H1 (cell line): ENCODE results near the gene RHOT1. TPM values are rescaled to one million over a fixed set of nuclear protein-coding genes. Genes with fewer than 3 reads are reported as not detected.

ENCODE experiments used
- CTCF ChIA-PET: fragments of 300-600 bp; sonication (Branson Sonifier 250); formaldehyde crosslinking; loops from one replicate; lab custom pipeline; 2021; ENCODE audit not compliant: partially characterized antibody; lab: Charles Lee
- POLR2A ChIA-PET: fragments of 300-600 bp; sonication (Branson Sonifier 250); formaldehyde crosslinking; loops from one replicate; lab custom pipeline; 2021; ENCODE audit warnings: inconsistent platforms; ENCODE audit not compliant: partially characterized antibody; lab: Charles Lee
- DNase-seq, 2 experiments: peaks; one replicate each; pipeline versions ENCODE4 v3.0.0 to v3.0.0-alpha.2; 2010 to 2022; ENCODE audit warnings: low spot score in 2 of 2, low read depth in 1 of 2, mixed read lengths in 1 of 2
- FAIRE-seq: peaks from 2 replicates; lab custom pipeline; 2011; peaks lifted over from hg19 to GRCh38; lab: Jason Lieb, UNC
- H2AFZ ChIP-seq: 2 replicates; pipeline ENCODE4 v1.8.1; 2012; ENCODE audit warnings: low read length, inconsistent platforms
- H2AK5ac ChIP-seq: 2 replicates; pipeline ENCODE4 v1.6.1; 2013; ENCODE audit warnings: low read depth, low read length
- H2BK120ac ChIP-seq: replicated peaks from 2 replicates; pipeline ENCODE3; 2013; ENCODE audit warnings: low read depth, low read length, inconsistent platforms
- H2BK12ac ChIP-seq: 2 replicates; pipeline ENCODE4 v1.6.1; 2013; ENCODE audit warnings: low read depth, low read length
- H2BK15ac ChIP-seq: 2 replicates; pipeline ENCODE4 v1.6.1; 2013; ENCODE audit warnings: low read length
- H2BK20ac ChIP-seq: 2 replicates; pipeline ENCODE4 v1.6.1; 2013; ENCODE audit warnings: low read length
- H2BK5ac ChIP-seq: 2 replicates; pipeline ENCODE4 v1.6.1; 2013; ENCODE audit warnings: low read depth, low read length
- H3K14ac ChIP-seq: 2 replicates; pipeline ENCODE4 v1.6.1; 2013; ENCODE audit warnings: inconsistent platforms; ENCODE audit not compliant: insufficient read length
- H3K18ac ChIP-seq: 2 replicates; pipeline ENCODE4 v1.6.1; 2013; ENCODE audit warnings: low read length; ENCODE audit errors: extremely low read depth
- H3K23ac ChIP-seq: 2 replicates; pipeline ENCODE4 v1.6.1; 2013; ENCODE audit warnings: inconsistent platforms; ENCODE audit not compliant: insufficient read length
- H3K23me2 ChIP-seq: 2 replicates; pipeline ENCODE4 v1.6.1; 2013; ENCODE audit warnings: low read depth, low read length
- H3K27ac ChIP-seq: 2 replicates; pipeline ENCODE4 v1.6.1; 2011; ENCODE audit warnings: low read depth, low read length, inconsistent platforms
- H3K27me3 ChIP-seq, 4 experiments: replicated peaks in 1 of 4; 1 replicate in 1 of 4; 2 replicates in 3 of 4; pipeline versions ENCODE4 v1.6.1 to v1.8.1; 2011 to 2013; ENCODE audit warnings: low read length in 3 of 4, mild to moderate bottlenecking in 3 of 4, inconsistent platforms in 2 of 4, mixed read lengths in 2 of 4, moderate library complexity in 1 of 4; ENCODE audit not compliant: control insufficient read depth in 3 of 4, insufficient read depth in 3 of 4; ENCODE audit errors: extremely low read depth in 1 of 4
- H3K36me3 ChIP-seq, 4 experiments: 2 replicates each; pipeline versions ENCODE4 v1.6.1 to v1.8.1; 2011 to 2013; ENCODE audit warnings: mild to moderate bottlenecking in 4 of 4, low read length in 3 of 4, moderate library complexity in 2 of 4, control low read depth in 1 of 4, inconsistent platforms in 1 of 4; ENCODE audit not compliant: insufficient read depth in 4 of 4, control insufficient read depth in 2 of 4
- H3K4ac ChIP-seq: replicated peaks from 2 replicates; pipeline ENCODE3; 2013; ENCODE audit warnings: low read length, low read depth, mixed read lengths, inconsistent platforms; ENCODE audit not compliant: insufficient read length
- H3K4me1 ChIP-seq, 4 experiments: replicated peaks in 1 of 4; 1 replicate in 1 of 4; 2 replicates in 3 of 4; pipeline versions ENCODE4 v1.6.1 to v1.8.1; 2011 to 2013; ENCODE audit warnings: low read length in 3 of 4, inconsistent platforms in 2 of 4, mixed read lengths in 1 of 4; ENCODE audit not compliant: insufficient read depth in 4 of 4, control insufficient read depth in 3 of 4
- H3K4me2 ChIP-seq, 2 experiments: 2 replicates each; pipeline versions ENCODE4 v1.6.1 to v1.8.1; 2011 to 2013; ENCODE audit warnings: low read depth in 2 of 2, low read length in 2 of 2, control low read depth in 1 of 2, inconsistent platforms in 1 of 2, mild to moderate bottlenecking in 1 of 2; ENCODE audit not compliant: insufficient read depth in 1 of 2
- H3K4me3 ChIP-seq, 4 experiments: fragments of 200-600, 300-600 bp in 1 of 4; sonication (generic), shearing (Covaris generic), sonication (Bioruptor Twin) in 1 of 4; 2 replicates each; pipeline versions ENCODE4 v1.5.1 to v1.8.1; 2011 to 2016; ENCODE audit warnings: low read length in 4 of 4, low read depth in 3 of 4, control low read depth in 2 of 4, inconsistent platforms in 2 of 4, mild to moderate bottlenecking in 2 of 4, mixed read lengths in 1 of 4, moderate library complexity in 1 of 4; ENCODE audit not compliant: insufficient read depth in 2 of 4; ENCODE audit errors: extremely low read depth in 1 of 4
- H3K56ac ChIP-seq: replicated peaks from 2 replicates; pipeline ENCODE3; 2013; ENCODE audit warnings: low read depth, mild to moderate bottlenecking, mixed read lengths, low read length, inconsistent platforms; ENCODE audit not compliant: insufficient read length
- H3K79me1 ChIP-seq: 2 replicates; pipeline ENCODE4 v1.6.1; 2013; ENCODE audit warnings: low read depth, low read length, control low read depth
- H3K79me2 ChIP-seq, 2 experiments: 2 replicates each; pipeline versions ENCODE4 v1.6.1 to v1.8.1; 2012 to 2013; ENCODE audit warnings: low read length in 2 of 2, mild to moderate bottlenecking in 2 of 2, inconsistent platforms in 1 of 2; ENCODE audit not compliant: insufficient read depth in 2 of 2, control insufficient read depth in 1 of 2
- H3K9ac ChIP-seq, 4 experiments: replicated peaks in 1 of 4; 1 replicate in 1 of 4; 2 replicates in 3 of 4; pipeline versions ENCODE4 v1.6.1 to v1.8.1; 2011 to 2013; ENCODE audit warnings: low read depth in 3 of 4, low read length in 3 of 4, control low read depth in 2 of 4, mild to moderate bottlenecking in 2 of 4, moderate library complexity in 2 of 4, inconsistent platforms in 1 of 4; ENCODE audit errors: extremely low read depth in 1 of 4
- H3K9me3 ChIP-seq, 2 experiments: 2 replicates each; pipeline versions ENCODE4 v1.6.1 to v1.8.1; 2012 to 2013; ENCODE audit warnings: mild to moderate bottlenecking in 2 of 2, moderate library complexity in 2 of 2, control low read depth in 1 of 2, inconsistent platforms in 1 of 2, low read depth in 1 of 2, low read length in 1 of 2, mixed read lengths in 1 of 2; ENCODE audit not compliant: insufficient read depth in 2 of 2
- H4K20me1 ChIP-seq, 2 experiments: replicated peaks in 1 of 2; 2 replicates each; pipeline versions ENCODE3 to v1.8.1; 2011 to 2013; ENCODE audit warnings: inconsistent platforms in 2 of 2, low read length in 2 of 2, mild to moderate bottlenecking in 1 of 2; ENCODE audit not compliant: insufficient read depth in 2 of 2, control insufficient read depth in 1 of 2
- H4K5ac ChIP-seq: 2 replicates; pipeline ENCODE4 v1.6.1; 2013; ENCODE audit warnings: low read length, low read depth, mixed read lengths, inconsistent platforms; ENCODE audit not compliant: insufficient read length
- H4K8ac ChIP-seq: 2 replicates; pipeline ENCODE4 v1.8.0; 2013; ENCODE audit warnings: mild to moderate bottlenecking, moderate library complexity, low read length, inconsistent platforms; ENCODE audit not compliant: insufficient read depth; ENCODE audit errors: extremely low read depth
- H4K91ac ChIP-seq: replicated peaks from 2 replicates; pipeline ENCODE3; 2013; ENCODE audit warnings: low read length, mixed read lengths, inconsistent platforms; ENCODE audit not compliant: insufficient read length
- BCL11A ChIP-seq, 2 experiments: IDR thresholded peaks; one replicate each; pipeline ENCODE4 v1.6.1; 2011; ENCODE audit warnings: low read depth in 2 of 2, low read length in 2 of 2, mild to moderate bottlenecking in 2 of 2
- BRCA1 ChIP-seq: IDR thresholded peaks from 2 replicates; pipeline ENCODE4 v1.6.1; 2012; ENCODE audit warnings: low read depth, low read length, improper control_type of control experiment
- JUN ChIP-seq: IDR thresholded peaks from 2 replicates; pipeline ENCODE4 v1.6.1; 2011; ENCODE audit warnings: low read depth, mild to moderate bottlenecking, improper control_type of control experiment, low read length
- PHF8 ChIP-seq: fragments of 200-600 bp; sonication (generic); conservative IDR thresholded peaks from 2 replicates; pipeline ENCODE4 v1.7.1; 2012; ENCODE audit warnings: low read depth, mild to moderate bottlenecking, inconsistent platforms, low read length, moderate library complexity
- POLR2AphosphoS5 ChIP-seq: IDR thresholded peaks from 2 replicates; pipeline ENCODE4 v1.6.1; 2011; ENCODE audit warnings: low read depth, low read length
- SP1 ChIP-seq: IDR thresholded peaks from 2 replicates; pipeline ENCODE4 v1.6.1; 2011; ENCODE audit warnings: low read depth, low read length
- TAF7 ChIP-seq: optimal IDR thresholded peaks from 2 replicates; pipeline ENCODE3; 2011; ENCODE audit warnings: low read depth, mild to moderate bottlenecking, inconsistent platforms, low read length, moderate library complexity, borderline replicate concordance
- polyA plus RNA-seq, 7 experiments: library from polyadenylated mRNA; depleted of rRNA in 3 of 7; stranded (reverse) in 5 of 7; unstranded in 2 of 7; fragments of >200 nt in 5 of 7; fragments of 200-250 nt in 2 of 7; gene quantifications; 1 replicate in 5 of 7; 2 replicates in 1 of 7; 4 replicates in 1 of 7; pipeline versions ENCODE4 v1.2.1 to v1.2.3, GENCODE V29; 2011 to 2013; ENCODE audit warnings: missing spikeins in 2 of 7, mixed read lengths in 2 of 7
- total RNA-seq: library from RNA; stranded (reverse); fragmentation: NEBNext Ultra II Directional; extraction: Animal tissue kit (Norgen Biotek cat#: 25700); gene quantifications from 2 replicates; pipeline ENCODE4 v1.2.1, GENCODE V29; 2021

RHOT1 gene
- total and polyA plus RNA-seq, 2 of the 8 experiments (the other 6 are each of a cell fraction or from before 2014, with no cell fraction given), result 34.2 to 38.2 TPM

DNA sequence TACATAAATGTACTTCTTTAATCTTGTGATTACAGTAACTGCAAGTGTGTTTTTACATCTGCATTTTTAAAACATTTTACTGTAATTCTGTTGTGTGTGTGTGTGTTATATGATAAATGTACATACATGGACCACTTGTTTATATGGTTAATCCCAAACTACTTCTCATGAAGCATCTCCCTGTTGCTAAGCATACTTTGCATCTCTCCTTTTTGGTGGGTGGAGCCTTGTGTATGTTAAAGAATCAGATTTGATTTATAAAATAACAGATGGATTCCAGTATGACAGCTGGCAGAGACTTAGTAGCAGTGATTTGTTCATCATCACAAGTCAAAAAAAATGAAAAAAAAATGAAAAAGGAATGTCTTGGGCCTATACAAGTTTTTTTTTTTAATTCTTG lies 67.3 kb downstream of the RHOT1 start:
- H4K91ac ChIP-seq, result no peak overlapping the region
- TF ChIP-seq SP1 (no peak), POLR2AphosphoS5 (no peak), BRCA1 (no peak), PHF8 (no peak), JUN (no peak), BCL11A (IDR thresholded peaks at IDR 0.05; ENCODE audit: low read depth in 2 of 2, low read length in 2 of 2) (no peak), TAF7 (no peak)
- no peaks in the 10 kb centered on the region for H3K27me3 ChIP-seq
- no peak overlapping the region for H2BK5ac ChIP-seq
- H3K79me2 ChIP-seq, result no peaks in the 10 kb centered on the region
- CTCF ChIA-PET, result interaction anchor here (0.8 kb wide), 1 partner anchor 17 kb away, joined by 3 read pairs; no protein-coding TSS in a partner anchor
- no peak overlapping the region for H3K23ac ChIP-seq
- no peak overlapping the region for H3K27ac ChIP-seq
- peaks cover 0 to 18% (median 4%) of the 10 kb centered on the region in 4 experiments; a peak in 5 of 8 replicates for H3K36me3 ChIP-seq
- H2AFZ ChIP-seq, result no peak overlapping the region
- H2BK20ac ChIP-seq, result no peak overlapping the region
- no peaks in the 10 kb centered on the region for H4K20me1 ChIP-seq
- H3K4me3 ChIP-seq, result no peak overlapping the region
- H3K9me3 ChIP-seq, result no peaks in the 10 kb centered on the region
- no peak overlapping the region for H3K9ac ChIP-seq
- no peak overlapping the region for H2BK120ac ChIP-seq
- no peak overlapping the region for H3K18ac ChIP-seq
- no peaks in the 10 kb centered on the region for H3K79me1 ChIP-seq
- H3K4ac ChIP-seq, result no peak overlapping the region
- POLR2A ChIA-PET, result no interaction called here
- no peak for FAIRE-seq
- no peak overlapping the region for H2BK12ac ChIP-seq
- no peaks in the 10 kb centered on the region for H3K23me2 ChIP-seq
- H3K4me1 ChIP-seq, result no peaks in the 10 kb centered on the region
- no peak overlapping the region for H4K5ac ChIP-seq
- H3K56ac ChIP-seq, result no peak overlapping the region
- H4K8ac ChIP-seq, result no peak overlapping the region
- no peak for DNase-seq
- H3K14ac ChIP-seq, result no peak overlapping the region
- H2BK15ac ChIP-seq, result no peak overlapping the region
- H3K4me2 ChIP-seq, result no peak overlapping the region
- H2AK5ac ChIP-seq, result no peak overlapping the region
